Right lobe of liver (tissue), 6 donors: Measurements from ENCODE around the gene GHR. TPM values are rescaled to one million over a fixed set of nuclear protein-coding genes. Genes with fewer than 3 reads are reported as not detected.
"Not testable (repeated sequence)": the region's sequence is repeated elsewhere in the genome, so short reads cannot be mapped to it uniquely, and the experiment has no call there.

ENCODE experiments used
- ATAC-seq, 4 donors: fragments of 200-7000 bp; cut with Tn5 transposase; one replicate each; pipeline ENCODE4 v1.9.1; 2020; ENCODE audit warnings: mild to moderate bottlenecking in 4 of 4, moderate library complexity in 4 of 4
- DNase-seq, 3 donors: peaks; one replicate each; pipeline ENCODE4 v3.0.0-alpha.2; 2020
- H3K27ac ChIP-seq, 3 donors: fragments of 200-600 bp; one replicate each; pipeline ENCODE4 v1.8.0; 2022
- H3K27me3 ChIP-seq, 2 donors: fragments of 200-600 bp; one replicate each; pipeline ENCODE4 v1.8.0; 2022
- H3K36me3 ChIP-seq, 4 donors: fragments of 200-600 bp; sonication (generic) in 1 of 4; one replicate each; pipeline versions ENCODE4 v1.5.1 to v1.8.0; 2017 to 2022; ENCODE audit warnings: control low read depth in 1 of 4
- H3K4me1 ChIP-seq, 4 donors: fragments of 200-600 bp; sonication (generic) in 1 of 4; one replicate each; pipeline versions ENCODE4 v1.5.1 to v1.8.0; 2017 to 2022; ENCODE audit warnings: control low read depth in 1 of 4
- H3K4me3 ChIP-seq, 3 donors: fragments of 200-600 bp; one replicate each; pipeline ENCODE4 v1.8.0; 2022
- H3K9me3 ChIP-seq, 4 donors: fragments of 200-600 bp; sonication (generic) in 1 of 4; one replicate each; pipeline versions ENCODE4 v1.5.1 to v1.8.0; 2017 to 2022; ENCODE audit warnings: control low read depth in 1 of 4
- POLR2A ChIP-seq: fragments of 450-650 bp; IDR thresholded peaks from one replicate; pipeline ENCODE4 v1.6.1; 2017; ENCODE audit warnings: antibody characterized with exemption, mild to moderate bottlenecking
- WGBS: methylation state at CpG from one replicate; pipeline ENCODE4 v1.1.6; 2018; ENCODE audit warnings: low coverage, low lambda C conversion rate; ENCODE audit not compliant: insufficient coverage; ENCODE audit errors: missing lambda C conversion rate; 5-methylcytosine and 5-hydroxymethylcytosine counted together
- intact Hi-C, 2 donors: fragments of 100-400 bp; cut with DNase I; formaldehyde crosslinking; loops; one replicate each; pipeline versions ENCODE4 v1.11.2 to v1.14.1; 2022
- total RNA-seq, 6 experiments: library from RNA; depleted of rRNA in 2 of 6; stranded (reverse); fragments of >200 nt in 2 of 6; fragmentation: NEBNext Ultra II Directional in 3 of 6; extraction: Animal tissue kit (Norgen Biotek cat#: 25700) in 3 of 6; gene quantifications; one replicate each; pipeline versions ENCODE4 v1.1.0 to v1.2.4, GENCODE V29; 2016 to 2023
- TF ChIP-seq, protein P1 (sequence below), 4 donors: fragments of 200-600 bp in 3 of 4; fragments of 450-650 bp in 1 of 4; IDR thresholded peaks; one replicate each; pipeline versions ENCODE4 v1.5.1 to v1.8.0; 2016 to 2022; ENCODE audit warnings: antibody characterized with exemption in 4 of 4, mild to moderate bottlenecking in 2 of 4
- donor health status: DM: no; HTN: yes; CAD: no.
- donor health status: DM: no; HTN: no; CAD: no.
- donor health status: DM: no; HTN: no; CAD: no.
- donor health status: DM: no; HTN: yes; CAD: no.
- donor health status: DM: no; HTN: yes; CAD: no.

GHR gene
- total RNA-seq, 6 experiments from 2014 or later: 25.9 to 90.7 (median 71.9) TPM

DNA sequence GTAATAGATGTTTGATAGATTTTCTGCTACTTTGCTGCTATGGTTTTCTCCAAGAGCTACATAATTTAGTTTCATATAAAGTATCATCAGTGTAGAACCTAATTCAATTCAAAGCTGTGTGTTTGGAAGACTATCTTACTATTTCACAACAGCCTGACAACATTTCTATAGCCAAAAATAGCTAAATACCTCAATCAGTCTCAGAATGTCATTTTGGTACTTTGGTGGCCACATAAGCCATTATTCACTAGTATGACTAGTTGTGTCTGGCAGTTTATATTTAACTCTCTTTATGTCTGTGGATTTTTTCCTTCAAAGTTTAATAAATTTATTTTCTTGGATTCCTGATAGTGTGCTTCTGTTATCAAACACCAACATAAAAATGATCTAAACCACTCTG is 298.2 kb downstream of the GHR start:
- no peak for ATAC-seq
- H3K9me3 ChIP-seq: no peaks in the 10 kb centered on the region
- no peaks in the 10 kb centered on the region for H3K4me1 ChIP-seq
- intact Hi-C loops: no loop called here
- no peaks in the 10 kb centered on the region for H3K27me3 ChIP-seq
- H3K36me3 ChIP-seq: peaks cover 0 to 19% (median 2%) of the 10 kb centered on the region in 4 donors
- no peak for DNase-seq
- H3K4me3 ChIP-seq: no peak overlapping the region
- TF ChIP-seq POLR2A: no peak
- TF ChIP-seq, protein P1, sequence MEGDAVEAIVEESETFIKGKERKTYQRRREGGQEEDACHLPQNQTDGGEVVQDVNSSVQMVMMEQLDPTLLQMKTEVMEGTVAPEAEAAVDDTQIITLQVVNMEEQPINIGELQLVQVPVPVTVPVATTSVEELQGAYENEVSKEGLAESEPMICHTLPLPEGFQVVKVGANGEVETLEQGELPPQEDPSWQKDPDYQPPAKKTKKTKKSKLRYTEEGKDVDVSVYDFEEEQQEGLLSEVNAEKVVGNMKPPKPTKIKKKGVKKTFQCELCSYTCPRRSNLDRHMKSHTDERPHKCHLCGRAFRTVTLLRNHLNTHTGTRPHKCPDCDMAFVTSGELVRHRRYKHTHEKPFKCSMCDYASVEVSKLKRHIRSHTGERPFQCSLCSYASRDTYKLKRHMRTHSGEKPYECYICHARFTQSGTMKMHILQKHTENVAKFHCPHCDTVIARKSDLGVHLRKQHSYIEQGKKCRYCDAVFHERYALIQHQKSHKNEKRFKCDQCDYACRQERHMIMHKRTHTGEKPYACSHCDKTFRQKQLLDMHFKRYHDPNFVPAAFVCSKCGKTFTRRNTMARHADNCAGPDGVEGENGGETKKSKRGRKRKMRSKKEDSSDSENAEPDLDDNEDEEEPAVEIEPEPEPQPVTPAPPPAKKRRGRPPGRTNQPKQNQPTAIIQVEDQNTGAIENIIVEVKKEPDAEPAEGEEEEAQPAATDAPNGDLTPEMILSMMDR (IDR thresholded peaks at IDR 0.05): no peak
- H3K27ac ChIP-seq: no peak overlapping the region

- H3K27me3 ChIP-seq, H3K36me3 ChIP-seq, DNase-seq, H3K27ac ChIP-seq, H3K9me3 ChIP-seq, H3K4me3 ChIP-seq, ATAC-seq, intact Hi-C loops, H3K4me1 ChIP-seq: not testable (repeated sequence)
- 100% methylated on average over 1 of the region's 24 CpGs for WGBS
Measured at GRCh38 chr5:42734531-42735058, 311.4 kb downstream of the GHR start.

GRCh38 chr5:42740920-42741319 is 317.7 kb downstream of the GHR start:
- DNase-seq: no peak
- 100% methylated on average over 1 of the region's 1 CpG for WGBS
- no peak overlapping the region for H3K27ac ChIP-seq
- H3K4me1 ChIP-seq: no peaks in the 10 kb centered on the region
- no peak for ATAC-seq
- intact Hi-C loops: no loop called here
- H3K27me3 ChIP-seq: no peaks in the 10 kb centered on the region
- no peak overlapping the region for H3K4me3 ChIP-seq
- H3K9me3 ChIP-seq: no peaks in the 10 kb centered on the region
- H3K36me3 ChIP-seq: no peaks in the 10 kb centered on the region
- TF ChIP-seq POLR2A: no peak
- TF ChIP-seq, protein P1 (IDR thresholded peaks at IDR 0.05): no peak

GRCh38 chr5:42745426-42745825 is 322.2 kb downstream of the GHR start:
- WGBS: 27% methylated on average over 4 of the region's 4 CpGs
- TF ChIP-seq, protein P1 (IDR thresholded peaks at IDR 0.05): peak in 2 of 4 donors; percentile 0 to 20
- TF ChIP-seq POLR2A: no peak
- no peak overlapping the region for H3K27ac ChIP-seq
- intact Hi-C loops: no loop called here
- H3K27me3 ChIP-seq: no peaks in the 10 kb centered on the region
- no peak for ATAC-seq
- H3K4me3 ChIP-seq: no peak overlapping the region
- DNase-seq: no peak
- no peaks in the 10 kb centered on the region for H3K9me3 ChIP-seq
- H3K4me1 ChIP-seq: no peaks in the 10 kb centered on the region
- H3K36me3 ChIP-seq: no peaks in the 10 kb centered on the region

DNA sequence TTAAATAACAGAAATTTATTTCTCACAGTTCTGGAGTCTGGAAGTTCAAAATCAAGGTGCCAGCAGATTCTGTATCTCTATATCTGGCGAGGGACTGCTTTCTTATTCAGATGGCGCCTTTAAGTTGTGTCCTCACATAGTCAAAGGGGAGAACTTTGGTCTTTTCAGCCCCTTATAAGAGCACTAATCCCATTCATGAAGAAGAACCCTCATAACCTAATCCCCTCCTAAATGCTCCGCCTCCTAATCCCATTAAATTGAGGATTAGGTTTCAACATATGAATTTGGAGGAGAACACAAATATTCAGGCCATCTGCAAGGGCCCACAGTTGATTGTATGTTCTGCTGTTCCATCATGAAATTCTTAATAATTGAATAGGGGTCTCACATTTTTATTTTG is 322.6 kb downstream of the GHR start:
- H3K4me1 ChIP-seq: no peaks in the 10 kb centered on the region
- H3K4me3 ChIP-seq: no peak overlapping the region
- TF ChIP-seq, protein P1 (IDR thresholded peaks at IDR 0.05): no peak
- no peak for TF ChIP-seq POLR2A
- H3K27me3 ChIP-seq: no peaks in the 10 kb centered on the region
- no peaks in the 10 kb centered on the region for H3K36me3 ChIP-seq
- WGBS: 96% methylated on average over 3 of the region's 3 CpGs
- H3K9me3 ChIP-seq: no peaks in the 10 kb centered on the region
- DNase-seq (no peak), ATAC-seq (no peak)
- H3K27ac ChIP-seq: no peak overlapping the region
- intact Hi-C loops: no loop called here
